WERI-Rb-1 (cell line): ENCODE results near the gene SPATA32.

Experiments
- DNase-seq: peaks from one replicate; pipeline ENCODE4 v3.0.0-alpha.2; 2020
- H3K27ac ChIP-seq: fragments of 250-450 bp; sonication (Bioruptor Pico); 2 replicates; pipeline ENCODE4 v1.5.1; 2020; ENCODE audit warnings: mild to moderate bottlenecking, moderate library complexity
- H3K27me3 ChIP-seq: fragments of 250-450 bp; sonication (Bioruptor Pico); 2 replicates; pipeline ENCODE4 v1.5.1; 2021; ENCODE audit warnings: mild to moderate bottlenecking, low read depth, moderate library complexity; ENCODE audit not compliant: insufficient read depth, severe bottlenecking
- H3K36me3 ChIP-seq: fragments of 250-450 bp; sonication (Bioruptor Pico); 2 replicates; pipeline ENCODE4 v1.5.1; 2020; ENCODE audit warnings: mild to moderate bottlenecking, moderate library complexity
- H3K4me3 ChIP-seq: 2 replicates; pipeline ENCODE4 v1.5.1; 2011; ENCODE audit warnings: low read depth, mild to moderate bottlenecking, control low read depth, low read length
- H3K9me3 ChIP-seq: fragments of 250-450 bp; sonication (Bioruptor Pico); 2 replicates; pipeline ENCODE4 v1.5.1; 2021; ENCODE audit warnings: mild to moderate bottlenecking, moderate library complexity; ENCODE audit not compliant: severe bottlenecking
- CTCF ChIP-seq: IDR thresholded peaks from 2 replicates; pipeline ENCODE4 v1.5.1; 2011; ENCODE audit warnings: low read depth, mild to moderate bottlenecking, control low read depth, inconsistent platforms, low read length

SPATA32 gene

GRCh38 chr17:45222289-45222995 is 39.5 kb downstream of the SPATA32 start:
- no peak for DNase-seq
- TF ChIP-seq CTCF: no peak
- Histone ChIP-seq H3K27me3 (peaks cover 8% of the 10 kb centered on the region), H3K4me3 (peak overlapping the region; percentile 48), H3K36me3 (no peaks in the 10 kb centered on the region), H3K9me3 (no peaks in the 10 kb centered on the region), H3K27ac (no peak overlapping the region)

GRCh38 chr17:45222014-45222288 is 39.9 kb downstream of the SPATA32 start:
- Histone ChIP-seq H3K27ac (no peak overlapping the region), H3K27me3 (peaks cover 8% of the 10 kb centered on the region), H3K9me3 (no peaks in the 10 kb centered on the region), H3K36me3 (no peaks in the 10 kb centered on the region), H3K4me3 (peak overlapping the region; percentile 48)
- TF ChIP-seq CTCF: no peak
- no peak for DNase-seq

- DNase-seq: peak; percentile 47
- Histone ChIP-seq H3K36me3 (no peaks in the 10 kb centered on the region), H3K9me3 (no peaks in the 10 kb centered on the region), H3K4me3 (peak within 1 kb of the TSS; percentile 48), H3K27me3 (peaks cover 8% of the 10 kb centered on the region), H3K27ac (no peak within 1 kb of the TSS)
- TF ChIP-seq CTCF: no peak
Observed at GRCh38 chr17:45221081-45222013, 40.5 kb downstream of the SPATA32 start, which contains the start of gene FMNL1. Gene FMNL1 (plus strand): TSS chr17:45221885. CDS start chr17:45222125, 240 bp downstream.

GRCh38 chr17:45220079-45220478 is 41.8 kb downstream of the SPATA32 start:
- no peak overlapping the region for H3K4me3 ChIP-seq
- no peaks in the 10 kb centered on the region for H3K36me3 ChIP-seq
- H3K27me3 ChIP-seq: peaks cover 8% of the 10 kb centered on the region
- TF ChIP-seq CTCF: no peak
- no peaks in the 10 kb centered on the region for H3K9me3 ChIP-seq
- DNase-seq: no peak
- no peak overlapping the region for H3K27ac ChIP-seq

GRCh38 chr17:45218895-45219661 is 42.8 kb downstream of the SPATA32 start:
- no peak overlapping the region for H3K27ac ChIP-seq
- TF ChIP-seq CTCF: peak; percentile 97
- DNase-seq: peak; percentile 91
- peaks cover 8% of the 10 kb centered on the region for H3K27me3 ChIP-seq
- no peaks in the 10 kb centered on the region for H3K36me3 ChIP-seq
- no peaks in the 10 kb centered on the region for H3K9me3 ChIP-seq
- H3K4me3 ChIP-seq: no peak overlapping the region
